GM18498 (cell line): ENCODE data around the gene FIGN.

Experiments used
- ATAC-seq: cut with Tn5 transposase; IDR thresholded peaks from one replicate; pipeline ENCODE4 v1.9.1; 2021; ENCODE audit warnings: mild to moderate bottlenecking, moderate library complexity; ENCODE audit not compliant: unreplicated experiment

The FIGN gene

DNA sequence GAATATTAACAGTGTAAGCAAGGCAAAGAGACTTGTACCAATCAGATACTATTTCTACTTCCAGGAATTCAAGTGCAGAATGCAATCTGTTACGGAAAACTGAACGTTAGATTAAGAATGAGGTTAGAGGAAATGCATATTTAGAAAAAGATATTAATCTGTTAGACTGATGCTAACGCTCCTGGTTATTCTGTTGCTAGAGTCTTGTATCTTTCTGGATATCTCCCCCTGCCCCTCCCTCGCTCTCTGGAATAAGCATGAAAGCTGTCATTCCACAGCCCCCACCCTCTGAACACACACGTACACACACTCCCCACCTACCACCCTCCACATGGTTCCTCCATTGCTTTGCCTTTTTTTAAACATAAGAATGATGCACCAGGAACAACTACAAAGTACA is 24.1 kb downstream of the FIGN start:
- ATAC-seq: no peak

GRCh38 chr2:163711258-163711657 is 24.6 kb downstream of the FIGN start:
- no peak for ATAC-seq

GRCh38 chr2:163709270-163709669 is 26.5 kb downstream of the FIGN start:
- no peak for ATAC-seq

- ATAC-seq: no peak
Measured at GRCh38 chr2:163708265-163708664, 27.5 kb downstream of the FIGN start.

DNA sequence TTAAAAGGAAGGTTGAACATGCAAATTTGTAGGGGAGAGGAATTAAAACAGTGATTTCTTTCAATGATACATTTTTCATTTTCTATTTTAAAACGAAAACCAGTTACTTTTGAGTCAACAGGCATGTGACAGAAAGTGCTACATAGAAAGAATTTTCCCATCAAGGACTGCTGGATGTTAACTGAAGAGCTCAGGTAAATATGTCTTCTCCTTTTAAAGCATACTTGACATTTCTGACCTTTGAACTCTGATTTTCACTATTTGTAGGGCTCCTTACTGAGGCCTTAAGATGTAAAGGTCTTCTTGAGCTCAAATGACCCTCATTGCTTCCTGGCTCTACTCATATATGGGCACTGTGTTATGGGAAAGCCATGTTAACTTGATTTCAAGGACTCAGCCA is 32.4 kb downstream of the FIGN start:
- ATAC-seq: no peak

DNA sequence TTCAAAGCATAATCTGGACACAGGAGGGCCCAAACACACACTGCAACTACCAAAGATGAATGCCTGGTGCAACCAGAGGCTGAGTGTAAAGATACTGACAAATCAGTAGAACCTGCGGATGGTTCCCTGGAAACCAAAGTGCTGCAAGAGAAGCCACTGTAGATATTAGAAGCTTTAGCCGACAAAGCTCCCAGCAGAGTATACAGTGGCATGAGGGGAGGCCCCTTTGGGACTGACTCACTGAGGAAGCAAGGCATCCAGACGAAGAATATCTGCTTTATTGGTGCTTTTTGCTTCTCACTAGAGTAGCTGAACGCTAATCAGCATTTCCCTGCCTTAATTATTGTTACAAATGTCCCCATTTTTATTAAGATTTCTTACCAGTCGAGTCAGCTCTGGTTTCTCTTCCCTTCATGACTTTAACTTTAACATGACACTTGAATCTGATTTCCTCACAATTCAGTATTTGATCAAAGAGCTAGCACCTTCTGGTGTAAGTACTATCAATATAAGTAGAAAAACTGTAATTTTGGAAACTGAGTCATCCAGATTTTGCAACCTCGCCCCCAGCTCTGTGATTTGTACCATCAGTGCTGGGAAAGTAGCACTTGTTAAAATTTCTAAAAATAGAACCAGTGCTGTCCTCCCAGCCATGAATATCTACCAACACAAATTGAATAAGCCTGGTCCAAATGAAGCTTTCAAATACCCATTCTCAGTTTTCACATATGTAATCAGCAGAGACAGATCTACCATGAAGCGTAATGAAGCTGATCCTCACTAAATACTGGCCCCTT is 34.2 kb downstream of the FIGN start:
- ATAC-seq: no peak

- ATAC-seq: no peak
Measured at GRCh38 chr2:163698857-163699256, 37.0 kb downstream of the FIGN start.

DNA sequence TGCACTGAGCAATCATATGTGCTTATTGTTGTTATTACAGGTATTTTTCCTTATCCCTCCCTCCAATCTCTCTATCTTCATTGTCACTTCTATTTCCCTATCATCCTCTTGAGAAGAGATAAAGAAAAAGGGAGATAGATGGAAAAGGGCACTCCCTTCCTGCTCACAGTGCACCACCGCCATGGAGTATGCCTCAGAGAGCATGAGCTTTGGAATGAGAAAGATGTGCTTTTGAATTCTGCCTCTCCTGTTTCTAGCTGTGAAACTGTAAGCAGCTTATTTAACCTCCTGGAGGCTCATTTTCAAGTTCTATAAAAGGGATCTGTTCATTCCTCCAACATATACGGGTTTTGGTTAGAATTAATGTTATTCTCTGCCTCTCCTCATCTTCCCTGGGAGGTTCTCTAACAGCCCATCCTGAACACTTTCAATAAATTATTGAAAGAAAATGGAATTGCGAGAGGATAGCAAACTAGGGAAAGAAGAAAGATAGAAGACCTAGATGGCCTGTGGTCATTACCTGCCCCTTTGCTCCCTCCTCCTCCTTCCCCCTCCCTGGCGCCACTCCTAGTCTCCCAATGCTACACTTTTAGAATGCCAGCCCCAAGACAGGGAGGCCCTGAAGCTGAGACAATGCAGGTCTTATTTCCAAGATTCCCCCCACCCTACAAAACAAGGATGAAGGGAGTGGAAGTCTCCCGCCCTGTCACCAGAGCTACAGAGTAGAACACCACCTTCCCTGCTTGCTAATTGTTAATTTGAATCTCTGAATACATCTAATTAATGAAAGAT is 37.8 kb downstream of the FIGN start:
- no peak for ATAC-seq

DNA sequence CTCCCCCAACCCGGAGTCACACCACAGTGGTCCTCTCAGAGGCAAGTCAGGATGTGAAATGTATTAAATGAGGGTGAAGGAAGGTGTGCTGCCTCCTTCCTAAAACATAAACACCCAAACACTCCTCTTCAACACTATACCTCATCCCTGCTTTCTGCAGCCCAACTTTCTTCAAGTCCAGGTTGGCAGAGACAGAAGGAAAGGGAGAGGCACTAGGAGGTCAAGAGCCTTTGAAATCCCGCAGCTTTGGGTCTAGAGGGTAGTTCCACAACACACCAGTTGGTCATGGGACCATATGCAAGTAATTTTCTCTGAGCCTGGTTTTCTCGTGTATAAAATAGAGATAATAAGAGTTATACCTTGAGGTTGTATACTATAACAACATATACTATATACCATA is 38.4 kb downstream of the FIGN start:
- ATAC-seq: no peak

GRCh38 chr2:163693484-163693883 is 42.3 kb downstream of the FIGN start:
- ATAC-seq: no peak

DNA sequence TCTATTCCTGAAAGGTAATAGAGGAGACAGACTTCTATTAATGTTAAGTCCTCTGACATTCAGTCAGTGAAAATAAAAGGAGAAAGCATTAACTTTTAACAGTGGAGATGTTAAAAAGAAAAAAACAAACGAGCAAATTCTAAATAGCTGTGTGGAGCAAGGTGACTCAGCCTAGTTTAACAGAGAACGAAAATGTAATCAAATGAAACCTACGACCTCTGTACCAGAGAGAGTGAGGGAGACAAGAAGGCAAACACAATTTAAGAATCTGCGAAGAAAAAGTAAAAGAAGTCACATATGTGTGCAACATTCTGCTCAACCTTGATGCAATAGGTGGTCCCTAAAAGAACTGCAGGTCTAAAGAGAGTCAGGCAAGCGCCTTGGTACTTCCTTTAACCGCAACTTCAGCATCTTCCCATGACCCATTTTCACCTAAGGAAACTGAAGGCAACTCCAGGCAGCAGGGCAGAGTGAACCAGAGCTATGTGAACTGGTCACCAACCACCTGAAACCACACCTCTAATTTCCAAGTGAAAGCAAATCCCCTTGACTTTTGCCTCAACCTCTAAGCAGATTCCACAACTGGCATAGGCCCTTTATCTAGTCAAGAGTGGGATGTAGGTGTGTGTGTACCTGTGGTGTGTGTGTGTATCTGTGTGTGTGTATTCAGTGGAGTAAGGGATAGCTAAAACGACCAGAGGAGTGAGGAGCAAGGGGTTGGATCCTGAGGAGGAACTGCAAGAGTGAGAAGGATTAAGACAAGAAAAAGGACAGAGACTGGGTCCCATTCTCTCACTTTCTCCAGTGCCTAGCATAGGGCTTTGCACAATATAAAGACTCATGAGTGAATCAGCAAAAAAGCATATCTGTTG is 43.0 kb downstream of the FIGN start:
- ATAC-seq: no peak

DNA sequence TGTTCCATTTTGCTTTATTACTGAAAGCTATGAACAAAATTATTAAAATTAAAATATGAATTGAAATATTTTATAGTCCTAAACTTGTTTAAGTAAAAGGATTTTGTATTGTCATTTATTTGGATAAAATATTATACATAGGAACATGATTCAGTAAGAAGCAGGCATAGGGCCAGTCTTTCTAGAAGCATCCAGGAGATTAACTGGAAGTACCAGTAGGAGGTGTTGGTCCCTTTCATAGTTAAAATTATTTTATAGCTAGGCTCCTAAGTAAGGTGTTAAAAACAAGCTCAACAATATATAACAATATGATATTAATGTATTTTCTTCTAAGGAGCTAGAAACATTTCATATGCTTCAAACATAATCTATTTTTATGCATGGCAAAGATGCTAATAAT is 43.7 kb downstream of the FIGN start:
- no peak for ATAC-seq

DNA sequence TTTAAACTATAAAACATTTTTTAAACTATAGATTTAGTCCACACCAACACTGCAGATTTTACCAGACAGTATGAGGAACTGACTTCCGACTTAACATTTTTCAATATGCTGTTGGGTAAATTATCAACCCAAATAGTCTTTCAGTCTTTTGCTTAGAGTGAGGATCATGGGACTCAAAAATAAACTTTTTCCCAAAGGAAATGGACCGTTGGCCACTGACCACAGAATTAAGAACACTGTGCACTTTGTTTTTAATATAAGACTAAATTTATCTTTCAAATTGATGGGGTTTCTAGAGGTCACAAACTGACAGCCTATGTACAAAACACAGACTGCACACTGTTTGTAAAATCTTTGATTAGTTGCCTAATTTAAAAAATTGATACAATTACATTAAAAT is 44.9 kb downstream of the FIGN start:
- no peak for ATAC-seq

GRCh38 chr2:163687217-163687616 is 48.6 kb downstream of the FIGN start:
- ATAC-seq: no peak

DNA sequence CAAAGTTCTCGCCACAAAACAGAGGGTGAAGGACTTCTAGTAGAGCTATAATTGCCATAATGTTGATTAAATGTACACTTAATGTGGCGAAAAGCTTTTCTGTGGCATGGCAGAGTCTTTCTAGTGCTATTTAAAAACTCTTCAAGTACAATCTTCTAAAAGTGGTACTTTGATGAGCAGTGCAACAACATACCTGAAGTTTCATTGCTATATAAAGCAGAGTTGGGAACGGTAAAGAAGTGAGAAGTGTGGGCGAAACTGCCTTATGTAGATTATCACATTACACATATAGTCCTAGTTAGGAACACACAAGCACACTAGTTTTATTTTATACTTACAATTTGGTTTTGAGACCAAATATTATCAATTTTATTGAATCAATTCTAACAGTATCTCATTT is 49.5 kb downstream of the FIGN start:
- no peak for ATAC-seq

DNA sequence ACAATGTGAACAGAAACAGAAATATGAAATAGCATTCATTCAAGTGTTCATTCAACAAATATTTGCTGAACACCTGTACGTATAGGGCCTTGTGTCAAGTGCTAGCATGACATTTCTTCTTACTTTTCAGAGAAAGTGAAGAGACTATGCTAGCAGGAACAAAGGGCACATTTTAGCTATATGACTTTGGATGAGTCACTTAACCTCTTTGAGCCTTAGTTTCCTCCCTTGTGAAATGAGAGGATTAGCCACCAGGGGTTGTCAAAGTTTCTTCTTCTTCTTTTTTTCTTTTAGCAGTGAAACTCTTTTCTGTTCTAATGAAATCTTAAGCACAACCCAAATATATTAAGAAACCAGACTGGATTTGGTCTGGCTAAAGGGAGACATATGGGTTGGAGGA is 53.1 kb downstream of the FIGN start:
- ATAC-seq: no peak

GRCh38 chr2:163681745-163682144 is 54.1 kb downstream of the FIGN start:
- no peak for ATAC-seq

DNA sequence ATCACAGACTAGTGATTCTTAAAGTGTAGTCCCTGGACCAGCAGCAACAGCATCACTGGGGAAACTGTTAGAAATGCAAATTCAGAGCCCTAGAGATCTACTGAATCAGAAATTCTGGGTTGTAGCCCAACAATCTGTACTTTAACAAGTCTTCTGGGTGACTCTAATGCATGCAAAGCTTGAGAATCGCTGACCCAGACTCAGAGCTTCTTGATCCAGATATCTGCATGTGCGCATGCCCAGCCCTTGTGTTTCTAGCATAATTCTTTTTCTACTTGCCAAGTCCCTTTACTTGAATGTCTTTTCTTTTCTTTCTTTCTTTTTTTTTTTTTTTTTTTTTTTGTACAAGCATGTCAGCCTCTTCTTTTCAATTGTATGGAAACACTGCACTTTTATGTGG is 60.4 kb downstream of the FIGN start:
- no peak for ATAC-seq

- ATAC-seq: no peak
Measured at GRCh38 chr2:163673522-163673921, 62.3 kb downstream of the FIGN start.

- no peak for ATAC-seq
Measured at GRCh38 chr2:163670929-163671328, 64.9 kb downstream of the FIGN start.

GRCh38 chr2:163669506-163669905 is 66.3 kb downstream of the FIGN start:
- no peak for ATAC-seq
